Fibroblast of pulmonary artery (primary cell): ENCODE measurements around the gene HYAL2.
A peak's percentile ranks its signal among the peaks of the same experiment; 100 is the strongest.

Experiments used
- DNase-seq: peaks from one replicate; pipeline ENCODE4 v3.0.0-alpha.2; 2010; ENCODE audit warnings: low read depth
- H3K4me3 ChIP-seq: replicated peaks from 2 replicates; pipeline ENCODE4 v1.5.1; 2011; ENCODE audit warnings: low read depth, mild to moderate bottlenecking, control low read depth, low read length, moderate library complexity
- TF ChIP-seq, protein P1 (sequence below): IDR thresholded peaks from 2 replicates; pipeline ENCODE4 v1.5.1; 2011; ENCODE audit warnings: mild to moderate bottlenecking, control low read depth, low read length, inconsistent platforms; ENCODE audit errors: missing control alignments

The HYAL2 gene

GRCh38 chr3:50355829-50356552 lies 33.4 kb upstream of the HYAL2 start:
- DNase-seq, result no peak
- TF ChIP-seq, protein P1, sequence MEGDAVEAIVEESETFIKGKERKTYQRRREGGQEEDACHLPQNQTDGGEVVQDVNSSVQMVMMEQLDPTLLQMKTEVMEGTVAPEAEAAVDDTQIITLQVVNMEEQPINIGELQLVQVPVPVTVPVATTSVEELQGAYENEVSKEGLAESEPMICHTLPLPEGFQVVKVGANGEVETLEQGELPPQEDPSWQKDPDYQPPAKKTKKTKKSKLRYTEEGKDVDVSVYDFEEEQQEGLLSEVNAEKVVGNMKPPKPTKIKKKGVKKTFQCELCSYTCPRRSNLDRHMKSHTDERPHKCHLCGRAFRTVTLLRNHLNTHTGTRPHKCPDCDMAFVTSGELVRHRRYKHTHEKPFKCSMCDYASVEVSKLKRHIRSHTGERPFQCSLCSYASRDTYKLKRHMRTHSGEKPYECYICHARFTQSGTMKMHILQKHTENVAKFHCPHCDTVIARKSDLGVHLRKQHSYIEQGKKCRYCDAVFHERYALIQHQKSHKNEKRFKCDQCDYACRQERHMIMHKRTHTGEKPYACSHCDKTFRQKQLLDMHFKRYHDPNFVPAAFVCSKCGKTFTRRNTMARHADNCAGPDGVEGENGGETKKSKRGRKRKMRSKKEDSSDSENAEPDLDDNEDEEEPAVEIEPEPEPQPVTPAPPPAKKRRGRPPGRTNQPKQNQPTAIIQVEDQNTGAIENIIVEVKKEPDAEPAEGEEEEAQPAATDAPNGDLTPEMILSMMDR, result no peak
- H3K4me3 ChIP-seq, result peak overlapping the region; percentile 88

DNA sequence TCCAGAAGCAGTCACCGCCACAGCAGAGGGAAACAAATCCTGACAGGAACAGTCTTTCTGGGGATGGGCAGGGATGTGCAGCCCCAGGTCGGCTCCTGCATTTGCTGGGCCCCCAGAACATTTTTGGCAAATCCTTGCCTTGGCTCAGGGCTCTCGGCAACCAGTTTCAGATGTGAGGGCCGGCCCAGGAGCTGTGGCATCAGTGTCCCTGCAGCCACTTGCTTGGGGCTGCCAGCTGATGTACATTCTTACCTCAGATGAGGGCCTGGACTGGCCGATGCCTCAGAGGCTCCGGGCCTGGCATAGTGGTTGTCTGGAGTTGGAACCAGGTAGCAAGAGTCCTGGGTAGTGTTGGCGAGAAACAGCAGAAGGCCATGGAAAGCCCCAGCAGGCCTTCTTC lies 32.3 kb upstream of the HYAL2 start:
- DNase-seq, result no peak
- H3K4me3 ChIP-seq, result no peak overlapping the region
- TF ChIP-seq, protein P1, result no peak

GRCh38 chr3:50354186-50354764 lies 31.7 kb upstream of the HYAL2 start:
- TF ChIP-seq, protein P1, result no peak
- no peak overlapping the region for H3K4me3 ChIP-seq
- no peak for DNase-seq

DNA sequence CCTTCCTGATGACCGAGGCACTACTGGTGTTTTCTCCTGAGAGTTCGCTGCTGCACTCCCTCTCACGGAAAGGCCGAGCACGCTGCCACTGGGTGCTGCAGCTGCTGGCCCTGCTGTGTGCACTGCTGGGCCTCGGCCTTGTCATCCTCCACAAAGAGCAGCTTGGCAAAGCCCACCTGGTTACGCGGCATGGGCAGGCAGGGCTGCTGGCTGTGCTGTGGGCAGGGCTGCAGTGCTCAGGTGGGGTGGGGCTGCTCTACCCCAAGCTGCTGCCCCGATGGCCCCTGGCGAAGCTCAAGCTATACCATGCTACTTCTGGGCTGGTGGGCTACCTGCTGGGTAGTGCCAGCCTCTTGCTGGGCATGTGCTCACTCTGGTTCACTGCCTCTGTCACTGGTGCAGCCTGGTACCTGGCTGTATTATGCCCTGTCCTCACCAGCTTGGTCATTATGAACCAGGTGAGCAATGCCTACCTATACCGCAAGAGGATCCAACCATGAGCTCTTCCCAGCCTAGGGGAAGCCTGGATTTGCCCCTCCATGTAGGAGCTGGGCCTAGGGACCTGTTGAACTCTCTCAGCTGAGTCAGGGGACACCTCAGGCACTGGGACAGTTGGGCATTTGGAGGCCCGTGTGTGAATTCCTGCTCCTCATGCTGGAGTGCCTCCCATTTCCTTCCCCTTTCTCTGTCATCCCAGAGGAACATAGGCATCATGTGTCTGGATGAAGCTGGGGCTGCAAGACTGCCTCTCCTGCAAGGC lies 30.9 kb upstream of the HYAL2 start:
- no peak overlapping the region for H3K4me3 ChIP-seq
- TF ChIP-seq, protein P1, result no peak
- DNase-seq, result no peak

- TF ChIP-seq, protein P1, result peak; percentile 22
- H3K4me3 ChIP-seq, result no peak overlapping the region
- DNase-seq, result no peak
Observed at GRCh38 chr3:50352781-50353180, 30.2 kb upstream of the HYAL2 start.

DNA sequence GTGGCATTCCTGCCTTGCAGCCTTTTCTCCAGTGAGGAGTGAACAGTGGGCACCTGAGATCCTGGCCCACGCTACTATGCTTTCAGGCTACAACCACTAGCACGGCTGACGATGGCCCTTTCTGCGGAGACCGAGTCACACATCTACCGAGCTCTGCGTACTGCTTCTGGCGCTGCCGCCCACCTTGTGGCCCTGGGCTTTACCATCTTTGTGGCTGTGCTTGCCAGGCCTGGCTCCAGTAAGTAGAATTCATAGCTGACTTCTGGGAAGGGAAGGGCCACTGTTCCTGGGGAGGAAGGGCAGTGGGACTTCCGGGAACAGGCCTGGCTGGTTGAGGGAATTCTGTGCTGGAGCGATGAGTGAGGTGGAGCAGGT lies 28.8 kb upstream of the HYAL2 start:
- peak overlapping the region; percentile 92 for H3K4me3 ChIP-seq
- no peak for DNase-seq
- TF ChIP-seq, protein P1, result no peak
